H9 (cell line): ENCODE measurements around the gene EEF2K. TPM values are rescaled to one million over a fixed set of nuclear protein-coding genes. Genes with fewer than 3 reads are reported as not detected.
A peak's percentile ranks its signal among the peaks of the same experiment; 100 is the strongest.

Experiments used
- DNase-seq: peaks from one replicate; pipeline ENCODE4 v3.0.0-alpha.2; 2017
- H2AFZ ChIP-seq: one replicate; pipeline ENCODE4 v1.6.1; 2013; ENCODE audit warnings: mild to moderate bottlenecking, low read length, control low read depth, moderate library complexity
- H2AK5ac ChIP-seq: 2 replicates; pipeline ENCODE4 v1.6.1; 2013; ENCODE audit warnings: low read length, control low read depth, mixed read lengths; ENCODE audit not compliant: insufficient read length
- H2BK120ac ChIP-seq: one replicate; pipeline ENCODE4 v1.6.1; 2013; ENCODE audit warnings: low read depth, mild to moderate bottlenecking, low read length, control low read depth, inconsistent platforms; ENCODE audit not compliant: poor library complexity, severe bottlenecking
- H2BK12ac ChIP-seq: 2 replicates; pipeline ENCODE4 v1.6.1; 2013; ENCODE audit warnings: low read length, control low read depth, mixed read lengths, low read depth; ENCODE audit not compliant: insufficient read length
- H2BK15ac ChIP-seq: 2 replicates; pipeline ENCODE4 v1.6.1; 2013; ENCODE audit warnings: low read depth, low read length, control low read depth
- H2BK20ac ChIP-seq: one replicate; pipeline ENCODE4 v1.6.1; 2013; ENCODE audit warnings: low read depth, mild to moderate bottlenecking, low read length, control low read depth, inconsistent platforms; ENCODE audit not compliant: poor library complexity, severe bottlenecking
- H2BK5ac ChIP-seq: 2 replicates; pipeline ENCODE4 v1.6.1; 2013; ENCODE audit warnings: low read length, control low read depth, mixed read lengths; ENCODE audit not compliant: insufficient read length
- H3K14ac ChIP-seq: 2 replicates; pipeline ENCODE4 v1.6.1; 2013; ENCODE audit warnings: low read length, control low read depth; ENCODE audit not compliant: insufficient read depth
- H3K18ac ChIP-seq: 2 replicates; pipeline ENCODE4 v1.6.1; 2013; ENCODE audit warnings: low read depth, mild to moderate bottlenecking, mixed read lengths, low read length, control low read depth; ENCODE audit not compliant: insufficient read length
- H3K23ac ChIP-seq: 2 replicates; pipeline ENCODE4 v1.6.1; 2013; ENCODE audit warnings: low read length, control low read depth, mixed read lengths, low read depth; ENCODE audit not compliant: insufficient read length
- H3K23me2 ChIP-seq: 2 replicates; pipeline ENCODE4 v1.6.1; 2013; ENCODE audit warnings: low read depth, mild to moderate bottlenecking, mixed read lengths, low read length, control low read depth; ENCODE audit not compliant: insufficient read length, poor library complexity, severe bottlenecking
- H3K27ac ChIP-seq: 2 replicates; pipeline ENCODE4 v1.5.1; 2013; ENCODE audit warnings: low read length, control low read depth, mixed read lengths, low read depth; ENCODE audit not compliant: insufficient read length
- H3K27me3 ChIP-seq: 2 replicates; pipeline ENCODE4 v1.6.1; 2013; ENCODE audit warnings: low read length, control low read depth, inconsistent platforms; ENCODE audit not compliant: insufficient read depth
- H3K4ac ChIP-seq: 2 replicates; pipeline ENCODE4 v1.6.1; 2013; ENCODE audit warnings: low read depth, mild to moderate bottlenecking, control low read depth, inconsistent platforms, low read length, moderate library complexity
- H3K4me1 ChIP-seq: 2 replicates; pipeline ENCODE4 v1.6.1; 2013; ENCODE audit warnings: low read length, control low read depth, inconsistent platforms; ENCODE audit not compliant: insufficient read depth
- H3K4me2 ChIP-seq: 2 replicates; pipeline ENCODE4 v1.6.1; 2013; ENCODE audit warnings: low read length, control low read depth, mixed read lengths; ENCODE audit not compliant: insufficient read length, insufficient read depth
- H3K56ac ChIP-seq: 2 replicates; pipeline ENCODE4 v1.6.1; 2013; ENCODE audit warnings: low read depth, mild to moderate bottlenecking, mixed read lengths, low read length, control low read depth; ENCODE audit not compliant: insufficient read length
- H3K79me1 ChIP-seq: 2 replicates; pipeline ENCODE4 v1.6.1; 2013; ENCODE audit warnings: low read depth, mild to moderate bottlenecking, moderate library complexity, low read length, control low read depth, inconsistent platforms; ENCODE audit not compliant: insufficient read depth, poor library complexity, severe bottlenecking
- H3K79me2 ChIP-seq: 2 replicates; pipeline ENCODE4 v1.6.1; 2013; ENCODE audit warnings: low read length, control low read depth, inconsistent platforms; ENCODE audit not compliant: insufficient read depth
- H3K9ac ChIP-seq: 2 replicates; pipeline ENCODE4 v1.6.1; 2013; ENCODE audit warnings: low read length, control low read depth, mixed read lengths; ENCODE audit not compliant: insufficient read length; ENCODE audit errors: extremely low read depth
- H3K9me3 ChIP-seq: one replicate; pipeline ENCODE4 v1.6.1; 2013; ENCODE audit warnings: low read depth, low read length, inconsistent platforms; ENCODE audit not compliant: control insufficient read depth
- H3T11ph ChIP-seq: one replicate; pipeline ENCODE4 v1.6.1; 2013; ENCODE audit warnings: mild to moderate bottlenecking, low read length, control low read depth, inconsistent platforms
- H4K20me1 ChIP-seq: one replicate; pipeline ENCODE4 v1.6.1; 2013; ENCODE audit not compliant: control insufficient read depth, insufficient read length, insufficient read depth
- H4K5ac ChIP-seq: 2 replicates; pipeline ENCODE4 v1.6.1; 2013; ENCODE audit warnings: low read depth, mild to moderate bottlenecking, mixed read lengths, low read length, control low read depth; ENCODE audit not compliant: insufficient read length
- H4K8ac ChIP-seq: replicated peaks from 2 replicates; pipeline ENCODE4 v1.6.1; 2013; ENCODE audit warnings: low read length, control low read depth, mixed read lengths, low read depth; ENCODE audit not compliant: insufficient read length
- H4K91ac ChIP-seq: 2 replicates; pipeline ENCODE4 v1.6.1; 2013; ENCODE audit warnings: low read depth, mild to moderate bottlenecking, moderate library complexity, mixed read lengths, low read length, control low read depth; ENCODE audit not compliant: insufficient read length
- H3K27ac Mint-ChIP-seq, 3 experiments: 2 replicates in 2 of 3; 3 replicates in 1 of 3; pipeline ENCODE4 v1.8.0; 2020 to 2021; ENCODE audit warnings: mixed read lengths in 3 of 3, mild to moderate bottlenecking in 1 of 3, moderate library complexity in 1 of 3
- H3K27me3 Mint-ChIP-seq: 2 replicates; pipeline ENCODE4 v1.8.0; 2021; ENCODE audit warnings: low read depth, mild to moderate bottlenecking, moderate library complexity, mixed read lengths
- H3K36me3 Mint-ChIP-seq, 3 experiments: 2 replicates in 2 of 3; 3 replicates in 1 of 3; pipeline ENCODE4 v1.8.0; 2020 to 2021; ENCODE audit warnings: low read depth in 3 of 3, mixed read lengths in 3 of 3; ENCODE audit not compliant: insufficient read depth in 1 of 3
- H3K4me1 Mint-ChIP-seq, 2 experiments: 2 replicates each; pipeline ENCODE4 v1.8.0; 2020; ENCODE audit warnings: mixed read lengths in 2 of 2
- H3K4me3 Mint-ChIP-seq, 2 experiments: 2 replicates in 1 of 2; 3 replicates in 1 of 2; pipeline ENCODE4 v1.8.0; 2020 to 2021; ENCODE audit warnings: mild to moderate bottlenecking in 2 of 2, mixed read lengths in 2 of 2, moderate library complexity in 1 of 2
- H3K9me3 Mint-ChIP-seq, 2 experiments: 2 replicates in 1 of 2; 3 replicates in 1 of 2; pipeline ENCODE4 v1.8.0; 2020; ENCODE audit warnings: mild to moderate bottlenecking in 2 of 2, mixed read lengths in 2 of 2, moderate library complexity in 1 of 2
- WGBS: extraction: QIAGEN DNeasy Blood & Tissue Kit; methylation state at CpG from one replicate; pipeline ENCODE4 v1.1.7; 2013; ENCODE audit warnings: missing lambda C conversion rate, low lambda C conversion rate, mixed read lengths; ENCODE audit not compliant: insufficient read length; ENCODE audit errors: extremely low coverage; 5-methylcytosine and 5-hydroxymethylcytosine counted together
- total RNA-seq: library from RNA; stranded (reverse); gene quantifications from 2 replicates; pipeline ENCODE4 v1.2.1, GENCODE V29; 2021
- TF ChIP-seq, protein P1 (sequence below): fragments of 200-600 bp; sonication (generic); conservative IDR thresholded peaks from 3 replicates; pipeline ENCODE4 v1.8.0; 2021; ENCODE audit warnings: antibody characterized with exemption, mild to moderate bottlenecking

The EEF2K gene
- total RNA-seq, 1 experiment from 2014 or later, result 20.7 TPM

DNA sequence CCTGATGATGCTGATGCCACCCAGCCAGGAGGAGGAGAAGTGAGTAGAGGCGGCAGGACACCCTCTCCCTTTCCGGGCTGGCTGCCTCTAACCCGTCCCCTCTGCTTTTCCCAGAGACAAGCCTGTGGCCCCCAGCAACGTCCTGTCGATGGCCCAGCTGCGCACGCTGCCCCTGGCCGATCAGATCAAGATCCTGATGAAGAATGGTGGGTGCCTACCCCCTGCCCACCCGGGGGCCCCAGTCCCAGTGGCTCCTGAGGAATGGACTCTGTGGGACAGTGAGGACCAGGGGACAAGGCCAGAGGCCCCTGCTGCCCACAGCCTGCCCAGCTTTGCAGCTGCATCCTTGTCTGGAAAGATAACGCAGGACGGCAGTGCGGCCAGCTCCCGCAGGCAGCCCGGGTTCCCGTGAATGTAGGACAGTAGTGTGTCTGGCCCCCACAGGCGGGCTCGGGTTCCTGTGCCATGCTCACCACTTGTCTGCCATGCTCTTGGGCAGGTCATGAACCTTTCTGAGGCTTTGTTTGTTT lies 111.0 kb downstream of the EEF2K start:
- no peak overlapping the region for H2BK12ac ChIP-seq
- H3T11ph ChIP-seq, result no peak overlapping the region
- H3K9me3 ChIP-seq, result no peaks in the 10 kb centered on the region
- no peak overlapping the region for H2BK15ac ChIP-seq
- no peaks in the 10 kb centered on the region for H3K79me2 ChIP-seq
- H2BK5ac ChIP-seq, result no peak overlapping the region
- no peak overlapping the region for H2AFZ ChIP-seq
- no peak overlapping the region for H3K27ac ChIP-seq
- no peaks in the 10 kb centered on the region; a peak in 1 of 5 replicates for H3K9me3 Mint-ChIP-seq
- no peaks in the 10 kb centered on the region for H3K4me1 ChIP-seq
- no peak overlapping the region for H3K9ac ChIP-seq
- H3K36me3 Mint-ChIP-seq, result peaks cover 36 to 79% (median 66%) of the 10 kb centered on the region in 3 experiments
- no peaks in the 10 kb centered on the region for H3K27me3 ChIP-seq
- H3K23me2 ChIP-seq, result no peaks in the 10 kb centered on the region
- H3K14ac ChIP-seq, result no peak overlapping the region
- H3K27ac Mint-ChIP-seq, result 0 out of 7 replicates have a peak overlapping the region, but pooled peaks of 1 of the 3 experiments have one; percentile 2
- no peak overlapping the region for H3K4me2 ChIP-seq
- H3K27me3 Mint-ChIP-seq, result no peaks in the 10 kb centered on the region
- H4K8ac ChIP-seq, result no peak overlapping the region
- no peak overlapping the region for H2BK120ac ChIP-seq
- no peak overlapping the region for H3K4ac ChIP-seq
- H3K4me3 Mint-ChIP-seq, result no peak overlapping the region
- H3K79me1 ChIP-seq, result no peaks in the 10 kb centered on the region
- no peak overlapping the region for H3K23ac ChIP-seq
- no peaks in the 10 kb centered on the region for H4K20me1 ChIP-seq
- no peak for DNase-seq
- WGBS, result no CpG with 5 or more reads among the region's 17 CpGs
- H2AK5ac ChIP-seq, result no peak overlapping the region
- H2BK20ac ChIP-seq, result no peak overlapping the region
- TF ChIP-seq, protein P1, sequence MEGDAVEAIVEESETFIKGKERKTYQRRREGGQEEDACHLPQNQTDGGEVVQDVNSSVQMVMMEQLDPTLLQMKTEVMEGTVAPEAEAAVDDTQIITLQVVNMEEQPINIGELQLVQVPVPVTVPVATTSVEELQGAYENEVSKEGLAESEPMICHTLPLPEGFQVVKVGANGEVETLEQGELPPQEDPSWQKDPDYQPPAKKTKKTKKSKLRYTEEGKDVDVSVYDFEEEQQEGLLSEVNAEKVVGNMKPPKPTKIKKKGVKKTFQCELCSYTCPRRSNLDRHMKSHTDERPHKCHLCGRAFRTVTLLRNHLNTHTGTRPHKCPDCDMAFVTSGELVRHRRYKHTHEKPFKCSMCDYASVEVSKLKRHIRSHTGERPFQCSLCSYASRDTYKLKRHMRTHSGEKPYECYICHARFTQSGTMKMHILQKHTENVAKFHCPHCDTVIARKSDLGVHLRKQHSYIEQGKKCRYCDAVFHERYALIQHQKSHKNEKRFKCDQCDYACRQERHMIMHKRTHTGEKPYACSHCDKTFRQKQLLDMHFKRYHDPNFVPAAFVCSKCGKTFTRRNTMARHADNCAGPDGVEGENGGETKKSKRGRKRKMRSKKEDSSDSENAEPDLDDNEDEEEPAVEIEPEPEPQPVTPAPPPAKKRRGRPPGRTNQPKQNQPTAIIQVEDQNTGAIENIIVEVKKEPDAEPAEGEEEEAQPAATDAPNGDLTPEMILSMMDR, result no peak
- no peak overlapping the region for H4K5ac ChIP-seq
- H4K91ac ChIP-seq, result no peak overlapping the region
- no peak overlapping the region for H3K18ac ChIP-seq
- H3K56ac ChIP-seq, result no peak overlapping the region
- H3K4me1 Mint-ChIP-seq, result peaks cover 0 to 6% of the 10 kb centered on the region in 2 experiments; a peak in 2 of 4 replicates
